Fibroblast of skin of right biceps (primary cell): ENCODE data around the gene DAB2IP.

ENCODE experiments used
- DNase-seq: peaks from one replicate; pipeline ENCODE4 v3.0.0-alpha.2; 2013

The DAB2IP gene

DNA sequence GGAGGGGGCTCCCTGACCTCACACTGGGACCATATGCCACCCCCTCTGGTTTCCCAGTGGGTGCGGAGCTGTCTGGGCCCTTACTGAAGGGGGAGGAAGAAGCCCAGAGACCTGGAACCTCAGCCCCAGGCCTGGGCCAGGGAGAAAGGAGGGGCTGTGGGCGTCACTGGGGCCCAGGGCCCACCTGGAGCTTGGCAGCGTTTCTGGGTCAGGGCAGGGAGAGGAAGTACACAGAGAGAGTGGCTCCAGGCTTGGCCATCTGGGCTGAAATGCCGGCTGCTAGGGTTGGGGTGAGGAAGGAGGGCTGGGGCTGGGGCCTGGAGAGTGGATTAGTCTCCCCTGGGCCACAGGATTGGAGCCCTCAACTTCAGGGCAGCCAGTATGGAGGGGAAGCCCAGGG lies 6.4 kb upstream of the DAB2IP start:
- DNase-seq = no peak

GRCh38 chr9:121645853-121646807 lies 5.3 kb upstream of the DAB2IP start:
- DNase-seq = no peak

GRCh38 chr9:121646992-121647391 lies 4.4 kb upstream of the DAB2IP start:
- no peak for DNase-seq

- DNase-seq = no peak
Observed at GRCh38 chr9:121648172-121648571, 3.3 kb upstream of the DAB2IP start.

GRCh38 chr9:121648799-121649198 lies 2.6 kb upstream of the DAB2IP start:
- no peak for DNase-seq

GRCh38 chr9:121649476-121650216 lies 1.8 kb upstream of the DAB2IP start:
- DNase-seq = no peak

- DNase-seq = peak; percentile 71
Observed at GRCh38 chr9:121650217-121651007, 1.0 kb upstream of the DAB2IP start.

- DNase-seq = no peak
Observed at GRCh38 chr9:121651008-121651294, 483 bp upstream of the DAB2IP start.

- DNase-seq = peak; percentile 32
Observed at GRCh38 chr9:121652021-121652837, 795 bp downstream of the DAB2IP start.

GRCh38 chr9:121652838-121653231 lies 1.4 kb downstream of the DAB2IP start:
- DNase-seq = no peak

- DNase-seq = no peak
Observed at GRCh38 chr9:121654499-121655140, 3.2 kb downstream of the DAB2IP start.

- no peak for DNase-seq
Observed at GRCh38 chr9:121655231-121655755, 3.9 kb downstream of the DAB2IP start.

DNA sequence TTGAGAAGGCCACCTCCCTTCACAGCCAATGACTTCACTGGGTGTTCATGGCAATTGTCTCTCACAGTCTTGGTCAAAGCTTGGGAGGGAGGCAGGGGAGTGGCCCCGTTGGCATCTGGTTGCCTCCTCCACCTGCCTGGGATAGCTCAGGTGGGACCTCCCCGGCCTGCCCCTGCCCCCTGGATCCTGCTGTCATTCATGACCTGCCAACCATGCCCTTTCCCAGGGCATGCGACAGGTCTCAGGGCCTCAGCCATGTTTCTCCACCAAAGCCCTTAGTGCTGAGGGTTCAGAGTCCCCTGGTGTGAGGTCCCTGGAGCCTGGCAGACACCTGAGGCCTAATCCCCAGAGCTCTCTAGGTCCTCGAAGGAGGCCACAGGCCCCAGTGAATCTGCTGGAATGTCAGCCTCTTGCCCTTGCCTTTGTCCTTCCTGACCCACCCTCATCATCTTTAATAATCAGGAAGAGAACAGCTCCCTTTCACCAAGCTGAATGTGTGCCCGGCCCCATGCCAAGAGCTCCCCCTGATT lies 5.6 kb downstream of the DAB2IP start:
- no peak for DNase-seq

- no peak for DNase-seq
Observed at GRCh38 chr9:121658166-121658565, 6.7 kb downstream of the DAB2IP start.

- no peak for DNase-seq
Observed at GRCh38 chr9:121658591-121658990, 7.2 kb downstream of the DAB2IP start.

- DNase-seq = no peak
Observed at GRCh38 chr9:121660367-121660766, 8.9 kb downstream of the DAB2IP start.

DNA sequence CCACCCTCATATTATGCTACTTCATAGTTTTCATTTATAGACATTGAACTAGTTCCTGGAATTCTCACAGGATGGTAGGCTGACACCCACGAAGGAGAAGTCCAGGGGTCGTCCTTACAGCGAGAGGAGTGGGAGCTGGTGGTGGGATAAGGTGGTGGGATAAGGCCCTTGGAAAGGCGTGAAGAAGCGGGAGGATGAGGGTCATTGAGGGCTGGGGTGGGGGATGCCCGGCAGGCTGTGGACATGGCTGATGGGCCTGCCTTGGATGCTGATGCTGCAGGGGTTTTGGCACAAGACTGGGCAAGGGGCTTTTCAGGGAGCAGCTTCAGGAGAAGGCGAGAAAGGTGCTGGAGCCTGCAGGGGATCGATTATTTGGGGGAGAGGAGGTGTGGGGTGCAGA lies 9.4 kb downstream of the DAB2IP start:
- no peak for DNase-seq

DNA sequence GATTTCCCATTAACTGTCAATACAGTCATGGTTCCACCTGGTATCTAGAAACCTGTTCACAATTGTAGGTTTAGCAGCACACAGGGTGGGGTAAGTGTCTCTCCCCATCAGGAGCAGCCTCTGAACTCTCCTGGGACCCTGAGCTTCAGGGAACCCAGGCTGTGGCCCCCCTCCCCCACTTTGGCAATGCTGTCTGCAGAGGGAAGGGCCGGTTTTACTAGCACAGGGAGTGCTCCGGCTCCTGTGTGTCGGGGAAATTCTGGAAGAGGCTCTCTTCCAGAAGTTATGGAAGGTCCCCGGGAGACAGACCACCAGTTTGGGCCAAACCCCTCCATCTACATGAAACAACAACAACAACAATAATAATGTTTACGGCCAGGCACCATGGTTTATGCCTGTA lies 9.9 kb downstream of the DAB2IP start:
- no peak for DNase-seq

- no peak for DNase-seq
Observed at GRCh38 chr9:121662359-121662758, 10.9 kb downstream of the DAB2IP start.

GRCh38 chr9:121662891-121663580 lies 11.6 kb downstream of the DAB2IP start:
- peak; percentile 48 for DNase-seq

DNA sequence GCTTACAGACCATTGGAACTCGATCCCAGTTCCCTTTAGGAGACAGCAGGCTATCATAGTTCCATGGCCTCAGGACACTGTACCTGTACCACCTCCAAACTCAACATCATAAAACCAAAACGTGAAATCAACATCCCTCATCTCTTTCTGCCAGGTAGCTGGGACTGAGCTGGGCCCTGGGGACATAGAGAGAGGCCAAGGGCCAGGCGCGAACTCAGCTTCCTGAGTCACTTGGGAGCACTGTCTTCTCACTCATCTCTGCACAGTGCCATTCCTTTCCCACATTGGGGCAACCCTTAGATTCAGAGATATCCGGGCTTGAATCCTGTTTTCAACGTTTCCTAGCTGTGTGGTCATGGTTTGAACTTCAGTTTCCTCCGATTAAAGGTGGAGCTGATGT lies 12.2 kb downstream of the DAB2IP start:
- DNase-seq = no peak
